Suppressor macrophage (primary cell): ENCODE measurements around the gene MIPEP.
A peak's percentile ranks its signal among the peaks of the same experiment; 100 is the strongest.
"Not testable (repeated sequence)": the region's sequence is repeated elsewhere in the genome, so short reads cannot be mapped to it uniquely, and the experiment has no call there.

Experiments used
- DNase-seq, 4 experiments: peaks; one replicate each; pipeline ENCODE4 v3.0.0-alpha.2; 2020 to 2022
- total RNA-seq, 17 experiments: gene quantifications; one replicate each; lab custom pipeline; 2026; ENCODE audit warnings: mixed read lengths in 6 of 17, inconsistent platforms in 3 of 17; lab: John Stamatoyannopoulos, UW

The MIPEP gene
- total RNA-seq: 16.6 to 40.8 (median 31.5) reads per million in 17 experiments

DNA sequence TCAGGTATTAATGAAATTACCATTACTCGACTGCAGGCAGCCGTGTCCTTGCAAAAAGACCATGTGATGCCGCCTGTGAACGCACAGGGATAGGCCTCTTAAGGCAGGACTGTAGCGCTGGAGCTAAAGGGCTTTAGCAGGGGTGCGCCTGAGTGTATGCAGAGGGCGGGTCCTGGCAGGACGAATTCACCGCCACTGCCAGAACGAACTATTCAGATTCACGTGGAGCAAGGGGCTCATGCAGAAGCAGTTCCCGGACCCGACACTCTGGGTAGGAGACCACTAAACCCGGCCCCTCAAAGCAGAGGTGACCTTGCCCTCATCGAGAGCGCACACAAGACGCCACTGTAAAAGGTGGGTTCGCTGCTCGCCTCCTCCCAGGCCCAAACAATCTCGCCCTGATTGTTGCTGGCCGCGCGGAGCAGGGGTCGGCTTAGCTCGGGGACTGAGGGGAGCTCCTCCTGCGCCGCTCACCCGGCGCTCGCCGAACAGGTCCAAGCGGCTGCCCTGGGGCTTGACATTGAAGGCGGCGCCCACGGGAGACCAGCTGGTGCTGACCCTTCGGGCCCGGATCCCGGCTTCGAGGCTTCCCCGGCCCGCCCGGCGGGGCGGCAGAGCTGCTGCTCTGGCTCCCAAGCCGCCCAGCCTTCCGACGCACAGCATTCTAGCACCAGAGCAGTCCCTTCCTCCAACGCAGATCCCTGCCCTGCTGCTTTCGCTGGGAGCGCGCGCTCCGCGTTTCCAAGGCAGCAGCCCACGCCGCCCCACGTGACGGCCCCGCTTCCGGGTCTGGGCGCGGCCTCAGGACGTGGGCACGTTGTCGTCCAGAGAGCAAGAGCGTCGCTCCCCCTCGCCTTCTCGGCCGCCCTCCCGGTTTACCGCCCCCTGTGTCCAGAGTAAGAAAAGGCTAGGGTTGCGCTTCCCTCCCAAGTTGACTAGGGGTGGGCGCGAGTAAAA lies at the start of gene MIPEP:
TSS of gene MIPEP (minus strand) at position 743 of the 957 bp plus-strand sequence. CDS start at position 663, 80 bp downstream.
- DNase-seq: peak; percentile 98 to 99 (median 98)

DNA sequence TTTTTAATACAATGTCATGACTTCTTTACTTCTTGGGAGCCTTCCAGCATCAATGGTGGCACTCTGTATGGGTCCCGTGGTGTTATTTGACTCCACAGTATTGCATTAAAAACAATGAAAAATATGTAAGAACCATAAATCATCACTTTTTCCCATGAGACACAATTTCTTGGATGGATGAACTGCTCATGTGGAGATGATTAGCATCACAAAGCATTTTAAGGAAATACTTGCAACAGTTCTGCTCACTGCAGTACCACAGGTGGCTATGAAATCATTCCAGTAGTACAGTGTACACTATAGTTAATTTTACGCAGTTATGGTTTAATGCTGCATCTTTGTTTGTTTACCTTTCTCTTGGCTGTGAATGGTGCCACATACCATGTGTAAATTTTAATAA lies 45.3 kb upstream of the MIPEP start:
- DNase-seq: no peak

GRCh38 chr13:23928985-23929384 lies 39.8 kb upstream of the MIPEP start:
- DNase-seq: no peak

DNA sequence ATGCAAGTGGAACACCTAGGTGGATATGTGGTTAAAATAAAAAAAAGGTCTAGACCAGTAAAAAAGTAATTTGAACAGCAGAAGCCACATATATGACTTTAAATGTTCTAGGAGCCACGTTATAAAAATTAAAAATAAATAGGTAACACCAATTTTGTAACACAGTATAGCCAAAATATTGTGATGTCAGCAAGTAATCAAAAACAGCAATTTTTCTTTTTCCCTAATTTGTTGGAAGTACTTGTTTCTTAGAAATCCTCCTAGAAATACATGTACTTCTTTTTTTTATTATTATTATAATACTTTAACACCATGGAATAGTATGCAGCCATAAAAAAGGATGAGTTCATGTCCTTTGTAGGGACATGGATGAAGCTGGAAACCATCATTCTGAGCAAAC lies 33.8 kb upstream of the MIPEP start:
- no peak for DNase-seq

GRCh38 chr13:23922005-23922932 lies 33.1 kb upstream of the MIPEP start:
- peak in 3 of 4 experiments; percentile 6 to 47 (median 25) for DNase-seq

DNA sequence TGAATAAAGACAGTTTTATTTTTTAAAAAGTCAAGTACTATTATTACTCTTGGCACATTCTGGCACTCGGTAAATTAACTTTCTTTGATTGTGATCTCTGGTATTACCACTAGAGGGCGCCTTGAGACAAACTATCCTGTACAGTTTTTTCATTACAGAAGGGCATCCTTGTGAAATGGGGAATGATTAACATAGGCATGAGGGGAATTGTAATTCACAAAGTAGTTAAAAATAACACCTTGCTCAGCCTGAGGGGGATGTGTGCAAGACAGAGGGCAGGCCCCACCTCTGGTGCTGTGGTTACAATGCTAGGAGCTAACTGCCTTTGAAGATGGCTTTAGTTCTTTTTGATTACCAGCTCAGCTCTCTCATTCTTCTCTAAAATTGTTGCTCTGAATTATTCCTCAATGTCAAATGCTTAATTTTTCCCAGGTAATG lies 32.3 kb upstream of the MIPEP start:
- peak; percentile 35 to 63 (median 60) for DNase-seq

- no peak for DNase-seq
Observed at GRCh38 chr13:23919006-23919405, 29.8 kb upstream of the MIPEP start.

GRCh38 chr13:23918208-23918607 lies 29.0 kb upstream of the MIPEP start:
- DNase-seq: no peak

GRCh38 chr13:23915308-23915707 lies 26.1 kb upstream of the MIPEP start:
- DNase-seq: no peak

GRCh38 chr13:23912469-23912868 lies 23.3 kb upstream of the MIPEP start:
- DNase-seq: no peak

- DNase-seq: no peak
Observed at GRCh38 chr13:23909606-23910005, 20.4 kb upstream of the MIPEP start.

- DNase-seq: no peak
Observed at GRCh38 chr13:23905766-23906165, 16.6 kb upstream of the MIPEP start.

DNA sequence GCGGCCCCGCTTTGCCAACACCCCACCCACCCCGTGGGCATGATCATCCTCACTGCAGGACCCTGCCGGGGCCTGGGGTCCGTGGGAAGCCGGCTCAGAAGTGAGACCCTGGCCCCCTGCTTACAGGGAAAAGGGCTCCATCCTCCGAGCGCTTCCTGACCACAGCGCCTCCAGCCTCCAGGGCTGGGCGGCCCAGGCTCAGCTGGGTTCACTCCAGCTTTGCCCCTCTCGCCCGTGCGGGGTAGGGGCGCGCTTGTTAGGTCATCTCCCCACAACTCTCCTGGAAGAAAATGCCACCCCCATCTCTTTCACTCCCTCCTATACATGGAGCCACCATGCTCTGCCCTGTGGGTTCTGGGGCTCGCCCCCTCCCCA lies 14.7 kb upstream of the MIPEP start:
- no peak for DNase-seq

DNA sequence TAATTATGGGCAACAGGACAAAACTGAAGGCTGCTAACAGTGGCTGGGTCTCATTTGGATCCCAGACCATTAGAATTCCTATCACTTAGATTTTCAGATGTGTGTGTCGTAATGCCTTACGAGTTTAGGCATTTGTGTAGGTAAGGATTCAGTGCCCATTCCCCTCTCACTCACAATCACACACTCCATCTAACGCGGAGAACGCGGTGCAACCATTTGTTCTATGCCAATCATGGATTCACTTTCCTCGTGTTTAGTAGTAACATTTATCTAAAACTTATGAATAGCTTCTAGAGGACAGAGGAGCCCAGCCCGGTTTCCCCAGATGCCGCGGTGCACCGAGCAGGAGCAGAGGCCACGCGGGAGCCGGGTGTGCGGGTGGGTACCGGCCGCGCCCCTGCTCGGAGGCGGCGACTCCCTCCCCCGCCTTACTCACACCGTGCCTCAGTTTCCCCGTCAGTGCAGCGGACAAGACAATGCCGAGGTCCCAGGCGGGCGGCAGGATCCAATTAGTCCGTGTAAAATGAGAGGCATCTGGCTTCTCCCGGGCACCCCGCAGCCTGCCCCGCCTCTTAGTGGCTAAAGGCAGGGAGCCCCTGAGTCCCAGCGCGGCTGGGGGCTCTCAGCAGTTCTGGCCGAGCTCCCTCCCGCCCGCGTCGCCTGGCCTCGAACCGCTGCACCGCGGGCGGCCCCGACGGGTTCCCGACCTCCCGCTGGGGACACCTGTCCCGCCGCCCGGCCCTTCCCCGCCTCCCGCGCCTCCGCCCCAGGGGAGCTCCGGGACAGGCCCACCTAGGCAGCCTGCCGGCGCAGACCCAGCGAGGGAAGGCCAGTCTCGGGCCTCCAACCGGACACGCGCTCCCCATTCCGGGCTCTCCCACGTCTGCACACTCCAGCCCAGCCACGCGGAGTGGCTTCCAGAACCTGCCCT lies 14.0 kb upstream of the MIPEP start:
- no peak for DNase-seq

GRCh38 chr13:23901365-23901764 lies 12.2 kb upstream of the MIPEP start:
- DNase-seq: no peak

DNA sequence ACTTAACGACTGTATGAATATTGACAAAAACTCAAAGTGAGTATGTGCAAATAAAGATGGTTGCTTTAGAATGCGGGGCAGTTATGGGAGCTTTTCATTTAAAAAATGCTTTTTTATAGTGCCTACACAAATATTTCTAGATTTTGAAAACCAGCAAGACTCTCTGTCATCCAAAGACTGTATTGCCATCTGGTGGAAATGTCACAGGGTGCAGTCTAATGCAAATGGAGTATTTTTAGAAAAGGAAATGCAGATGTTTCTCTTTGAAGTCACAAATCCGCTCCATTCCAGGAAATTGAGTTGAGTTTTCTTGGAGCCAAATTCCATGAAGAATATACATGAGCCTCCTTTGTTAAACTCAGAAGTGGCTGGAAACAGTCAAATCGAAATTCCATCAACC lies 10.4 kb upstream of the MIPEP start:
- peak; percentile 35 to 59 (median 52) for DNase-seq

DNA sequence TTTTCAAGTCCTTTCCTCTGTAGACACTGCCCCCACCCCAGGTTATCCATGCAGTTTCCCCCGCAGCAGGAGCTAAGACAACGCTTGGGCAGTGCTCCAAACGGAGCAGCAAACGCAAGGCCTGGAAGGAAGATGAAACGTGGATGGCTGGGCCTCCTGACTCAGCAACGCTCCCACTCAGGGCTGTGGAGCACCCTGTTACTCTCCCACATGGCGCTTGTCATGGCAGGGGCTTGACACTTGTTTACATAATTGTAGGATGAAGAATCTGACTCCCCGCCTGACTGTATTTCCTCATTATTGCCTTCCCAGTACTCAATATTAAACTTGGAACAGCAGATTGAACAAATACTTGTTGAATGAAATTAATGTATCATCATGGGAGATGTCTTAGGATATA lies 8.9 kb upstream of the MIPEP start:
- no peak for DNase-seq

DNA sequence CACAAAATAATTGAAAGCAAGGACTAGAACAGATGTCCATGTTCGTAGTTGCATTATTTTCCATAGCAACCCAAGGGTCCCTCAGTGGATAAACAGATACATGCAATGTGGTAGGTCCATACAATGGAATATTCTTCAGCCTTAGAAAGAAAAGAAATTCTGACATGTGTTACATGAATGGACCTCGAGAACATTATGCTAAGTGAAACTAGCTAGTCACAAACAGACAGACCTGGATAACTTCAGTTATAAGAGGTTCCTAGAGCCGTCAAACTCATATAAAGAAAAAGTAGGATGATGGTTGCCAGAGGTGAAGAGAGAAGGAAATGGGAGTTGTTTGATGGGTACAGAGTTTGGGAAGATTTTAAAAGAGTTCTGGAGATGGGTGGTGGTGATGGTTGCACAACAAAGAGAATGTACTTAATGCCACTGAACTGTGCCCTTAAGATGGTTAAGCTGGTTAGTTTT lies 8.3 kb upstream of the MIPEP start, which contains the start of gene C1QTNF9B:
TSS of gene C1QTNF9B (minus strand) at position 51 of the 468 bp plus-strand sequence.
- not testable (repeated sequence) for DNase-seq

GRCh38 chr13:23894746-23895145 lies 5.5 kb upstream of the MIPEP start:
- DNase-seq: not testable (repeated sequence)

- not testable (repeated sequence) for DNase-seq
Observed at GRCh38 chr13:23893791-23894190, 4.6 kb upstream of the MIPEP start.
